ENCODE data around the gene SLC4A1AP. TPM values are rescaled to one million over a fixed set of nuclear protein-coding genes. Genes with fewer than 3 reads are reported as not detected.

The SLC4A1AP gene
- total and polyA plus RNA-seq, 2 experiments from 2014 or later = 24.3 to 29.2 TPM

- H3K36me3 Mint-ChIP-seq (ENCODE audit: low read depth) = peaks cover 14% of the 10 kb centered on the region; the same call in 2 of the 3 replicates
- H3K4me3 ChIP-seq = no peak overlapping the region
- no peak overlapping the region for H3K27ac Mint-ChIP-seq
- H3K9me2 ChIP-seq (ENCODE audit: insufficient read depth) = no peaks in the 10 kb centered on the region
- no peak overlapping the region for H3K27ac ChIP-seq (ENCODE audit: low read depth)
- peaks cover 4% of the 10 kb centered on the region; the same call in 1 of the 2 replicates for H4K20me1 ChIP-seq (replicated peaks; ENCODE audit: insufficient read depth)
- ATAC-seq (no peak), DNase-seq (ENCODE audit: low spot score) (no peak)
- no peak overlapping the region for H2AFZ ChIP-seq
- H3K79me2 ChIP-seq (replicated peaks; ENCODE audit: insufficient read depth) = no peaks in the 10 kb centered on the region
- H3K4me2 ChIP-seq = no peak overlapping the region
- H3K4me1 Mint-ChIP-seq = no peaks in the 10 kb centered on the region
- no peaks in the 10 kb centered on the region for H3K27me3 Mint-ChIP-seq (ENCODE audit: insufficient read depth, low read depth, poor library complexity)
- H3K36me3 ChIP-seq (ENCODE audit: insufficient read depth) = peaks cover 7% of the 10 kb centered on the region; the same call in 1 of the 2 replicates
- H3K4me3 Mint-ChIP-seq = no peak overlapping the region
- H3K4me1 ChIP-seq (ENCODE audit: insufficient read depth) = no peaks in the 10 kb centered on the region
- H3K27me3 ChIP-seq (ENCODE audit: insufficient read depth) = no peaks in the 10 kb centered on the region
- no peak for TF ChIP-seq ETS1 (IDR thresholded peaks at IDR 0.05)
- no peak for TF ChIP-seq CTCF (conservative IDR thresholded peaks at IDR 0.05; ENCODE audit: low read depth in 2 of 2)
- TF ChIP-seq ZNF462 (CRISPR knock-in tag; IDR thresholded peaks at IDR 0.05) = no peak
- no peak for TF ChIP-seq JUNB (IDR thresholded peaks at IDR 0.05; ENCODE audit: unreplicated experiment)
- no peak for TF ChIP-seq POLR2AphosphoS5 (IDR thresholded peaks at IDR 0.05; ENCODE audit: low read depth)
- TF ChIP-seq ZNF331 (CRISPR knock-in tag; IDR thresholded peaks at IDR 0.05; ENCODE audit: low read depth) = no peak
- no peak for TF ChIP-seq REST (IDR thresholded peaks at IDR 0.05; ENCODE audit: unreplicated experiment)
- H3K9me3 Mint-ChIP-seq = no peaks in the 10 kb centered on the region
- H3F3A ChIP-seq (replicated peaks; ENCODE audit: low read depth) = no peaks in the 10 kb centered on the region
Measured at GRCh38 chr2:27690052-27690451, 26.4 kb downstream of the SLC4A1AP start.

Data from GM23338 (cell line).